Liver (tissue), 9 donors: ENCODE results near the gene CST4. TPM values are rescaled to one million over a fixed set of nuclear protein-coding genes. Genes with fewer than 3 reads are reported as not detected.

ENCODE experiments used
- DNase-seq: peaks from one replicate; pipeline ENCODE4 v3.0.0-alpha.2; 2017; ENCODE audit warnings: low spot score
- H3K27ac ChIP-seq, 2 donors: one replicate each; pipeline ENCODE4 v1.7.0; 2013; ENCODE audit warnings: inconsistent platforms in 2 of 2, low read length in 2 of 2, control low read depth in 1 of 2, low read depth in 1 of 2, mild to moderate bottlenecking in 1 of 2
- H3K27me3 ChIP-seq, 4 donors: one replicate each; pipeline versions ENCODE4 v1.6.1 to v1.7.0; 2013; ENCODE audit warnings: low read length in 3 of 4, inconsistent platforms in 1 of 4, mild to moderate bottlenecking in 1 of 4, moderate library complexity in 1 of 4; ENCODE audit not compliant: control insufficient read depth in 4 of 4, insufficient read depth in 4 of 4
- H3K36me3 ChIP-seq, 4 donors: one replicate each; pipeline versions ENCODE4 v1.6.1 to v1.7.0; 2013; ENCODE audit warnings: low read length in 3 of 4, mild to moderate bottlenecking in 3 of 4, low read depth in 1 of 4, moderate library complexity in 1 of 4; ENCODE audit not compliant: control insufficient read depth in 4 of 4, insufficient read depth in 3 of 4
- H3K4me1 ChIP-seq, 4 donors: one replicate each; pipeline versions ENCODE4 v1.6.1 to v1.7.0; 2013; ENCODE audit warnings: low read length in 3 of 4, mild to moderate bottlenecking in 3 of 4, moderate library complexity in 1 of 4; ENCODE audit not compliant: control insufficient read depth in 4 of 4, insufficient read depth in 4 of 4
- H3K4me3 ChIP-seq, 3 donors: one replicate each; pipeline versions ENCODE4 v1.6.1 to v1.7.0; 2013; ENCODE audit warnings: low read length in 3 of 3, control low read depth in 1 of 3, low read depth in 1 of 3, mild to moderate bottlenecking in 1 of 3
- H3K9ac ChIP-seq, 2 donors: one replicate each; pipeline ENCODE4 v1.7.0; 2013; ENCODE audit warnings: low read length in 2 of 2, mild to moderate bottlenecking in 2 of 2, moderate library complexity in 2 of 2, control low read depth in 1 of 2, low read depth in 1 of 2
- H3K9me3 ChIP-seq, 4 donors: one replicate each; pipeline versions ENCODE4 v1.6.1 to v1.7.0; 2013; ENCODE audit warnings: low read length in 3 of 4; ENCODE audit not compliant: control insufficient read depth in 4 of 4
- CTCF ChIP-seq: fragments of 150-350 bp; IDR thresholded peaks from 2 replicates; pipeline ENCODE4 v1.5.1; 2017; ENCODE audit warnings: improper control_type of control experiment, low read depth, low read length; ENCODE audit not compliant: missing input control
- EGR1 ChIP-seq, 2 donors: IDR thresholded peaks; 2 replicates each; pipeline ENCODE4 v1.6.1; 2016 to 2018; ENCODE audit warnings: antibody characterized with exemption in 2 of 2, low read depth in 2 of 2
- FOXA2 ChIP-seq: IDR thresholded peaks from 2 replicates; pipeline ENCODE4 v1.6.1; 2016; ENCODE audit warnings: antibody characterized with exemption
- HNF4A ChIP-seq, 2 donors: conservative IDR thresholded peaks; 2 replicates each; pipeline ENCODE4 v1.6.1; 2016; ENCODE audit warnings: antibody characterized with exemption in 2 of 2, mild to moderate bottlenecking in 2 of 2
- HNF4G ChIP-seq: IDR thresholded peaks from 2 replicates; pipeline ENCODE4 v1.6.1; 2016; ENCODE audit warnings: antibody characterized with exemption
- JUND ChIP-seq, 2 donors: IDR thresholded peaks; 2 replicates each; pipeline ENCODE4 v1.6.1; 2016; ENCODE audit warnings: antibody characterized with exemption in 2 of 2
- RAD21 ChIP-seq, 2 donors: IDR thresholded peaks; 2 replicates each; pipeline ENCODE4 v1.6.1; 2016; ENCODE audit warnings: antibody characterized with exemption in 2 of 2, mild to moderate bottlenecking in 2 of 2
- REST ChIP-seq: IDR thresholded peaks from 2 replicates; pipeline ENCODE4 v1.6.1; 2016; ENCODE audit warnings: antibody characterized with exemption, mild to moderate bottlenecking
- RXRA ChIP-seq, 2 donors: IDR thresholded peaks; 2 replicates each; pipeline ENCODE4 v1.6.1; 2017 to 2018; ENCODE audit warnings: antibody characterized with exemption in 2 of 2, mild to moderate bottlenecking in 1 of 2
- SP1 ChIP-seq: IDR thresholded peaks from 2 replicates; pipeline ENCODE4 v1.6.1; 2018; ENCODE audit warnings: antibody characterized with exemption, mild to moderate bottlenecking
- YY1 ChIP-seq: IDR thresholded peaks from 2 replicates; pipeline ENCODE4 v1.6.1; 2016; ENCODE audit warnings: antibody characterized with exemption, mild to moderate bottlenecking
- WGBS: extraction: QIAGEN DNeasy Blood & Tissue Kit; methylation state at CpG from one replicate; pipeline ENCODE4 v1.1.7; 2013; 5-methylcytosine and 5-hydroxymethylcytosine counted together
- polyA plus RNA-seq, 2 donors: library from polyadenylated mRNA; stranded (reverse) in 1 of 2; unstranded in 1 of 2; fragments of 200-250 nt in 1 of 2; fragments of >200 nt in 1 of 2; fragmentation: Nextera tagmentation in 1 of 2; extraction: Ambion mirVana in 1 of 2; gene quantifications; one replicate each; pipeline versions ENCODE4 v1.2.1 to v1.2.3, GENCODE V29; 2013 to 2015
- total RNA-seq, 2 donors: library from RNA; depleted of rRNA; stranded (reverse); fragments of >200 nt; gene quantifications; one replicate each; pipeline ENCODE4 v1.2.3, GENCODE V29; 2014
- TF ChIP-seq, protein P1 (sequence below): IDR thresholded peaks from 2 replicates; pipeline ENCODE4 v1.6.1; 2016; ENCODE audit warnings: antibody characterized with exemption
- TF ChIP-seq, protein P2 (sequence below): IDR thresholded peaks from 2 replicates; pipeline ENCODE4 v1.6.1; 2016; ENCODE audit warnings: antibody characterized with exemption
- donor health status: healthy.
- donor health status: healthy.
- donor health status: healthy.
- donor health status: healthy.
- donor health status: healthy.

Gene CST4
- total and polyA plus RNA-seq, 4 donors, result not detected

DNA sequence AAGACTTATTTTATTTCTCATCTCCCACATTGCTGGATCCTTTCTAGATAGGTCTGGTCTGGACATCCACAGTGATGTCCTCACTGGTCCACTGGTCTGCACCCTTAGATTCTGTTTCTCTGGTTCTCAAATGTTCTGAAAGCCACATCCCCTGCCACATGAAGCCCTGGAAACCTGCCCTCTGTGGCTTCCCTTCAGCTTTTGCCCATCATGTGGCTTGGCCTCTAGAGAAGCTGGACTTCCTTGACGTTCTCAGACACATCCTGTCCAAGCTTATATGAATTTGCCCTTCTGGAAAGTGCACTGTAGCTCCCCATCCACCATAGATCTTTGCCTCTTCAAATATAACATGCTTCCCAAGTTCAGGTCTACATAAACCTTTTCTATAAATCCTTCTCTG lies 18.5 kb downstream of the CST4 start:
- no peaks in the 10 kb centered on the region for H3K4me1 ChIP-seq

More for the DNA sequence above, 18.5 kb downstream of the CST4 start:
- no peak for TF ChIP-seq EGR1 (IDR thresholded peaks at IDR 0.05; ENCODE audit: low read depth in 2 of 2)
- no peak for TF ChIP-seq JUND (IDR thresholded peaks at IDR 0.05)
- no peak for TF ChIP-seq FOXA2
- TF ChIP-seq CTCF, result no peak
- TF ChIP-seq RXRA (IDR thresholded peaks at IDR 0.05), result no peak
- TF ChIP-seq, protein P1, sequence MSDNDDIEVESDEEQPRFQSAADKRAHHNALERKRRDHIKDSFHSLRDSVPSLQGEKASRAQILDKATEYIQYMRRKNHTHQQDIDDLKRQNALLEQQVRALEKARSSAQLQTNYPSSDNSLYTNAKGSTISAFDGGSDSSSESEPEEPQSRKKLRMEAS, result no peak
- no peak for TF ChIP-seq YY1
- TF ChIP-seq RAD21 (IDR thresholded peaks at IDR 0.05), result no peak
- TF ChIP-seq, protein P2, sequence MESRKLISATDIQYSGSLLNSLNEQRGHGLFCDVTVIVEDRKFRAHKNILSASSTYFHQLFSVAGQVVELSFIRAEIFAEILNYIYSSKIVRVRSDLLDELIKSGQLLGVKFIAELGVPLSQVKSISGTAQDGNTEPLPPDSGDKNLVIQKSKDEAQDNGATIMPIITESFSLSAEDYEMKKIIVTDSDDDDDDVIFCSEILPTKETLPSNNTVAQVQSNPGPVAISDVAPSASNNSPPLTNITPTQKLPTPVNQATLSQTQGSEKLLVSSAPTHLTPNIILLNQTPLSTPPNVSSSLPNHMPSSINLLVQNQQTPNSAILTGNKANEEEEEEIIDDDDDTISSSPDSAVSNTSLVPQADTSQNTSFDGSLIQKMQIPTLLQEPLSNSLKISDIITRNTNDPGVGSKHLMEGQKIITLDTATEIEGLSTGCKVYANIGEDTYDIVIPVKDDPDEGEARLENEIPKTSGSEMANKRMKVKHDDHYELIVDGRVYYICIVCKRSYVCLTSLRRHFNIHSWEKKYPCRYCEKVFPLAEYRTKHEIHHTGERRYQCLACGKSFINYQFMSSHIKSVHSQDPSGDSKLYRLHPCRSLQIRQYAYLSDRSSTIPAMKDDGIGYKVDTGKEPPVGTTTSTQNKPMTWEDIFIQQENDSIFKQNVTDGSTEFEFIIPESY, result no peak
- TF ChIP-seq HNF4G, result no peak
- no peak for TF ChIP-seq HNF4A (conservative IDR thresholded peaks at IDR 0.05)
- TF ChIP-seq REST, result no peak
- no peak for TF ChIP-seq SP1
- no peaks in the 10 kb centered on the region for H3K27me3 ChIP-seq
- no peak overlapping the region for H3K27ac ChIP-seq
- DNase-seq, result no peak
- no peak overlapping the region for H3K9ac ChIP-seq
- no peak overlapping the region for H3K4me3 ChIP-seq
- 34% methylated on average over 1 of the region's 1 CpG for WGBS
- H3K9me3 ChIP-seq, result no peaks in the 10 kb centered on the region
- H3K36me3 ChIP-seq, result no peaks in the 10 kb centered on the region
